ENCODE data around the gene NT5C1A.
A peak's percentile ranks its signal among the peaks of the same experiment; 100 is the strongest.

Gene NT5C1A

DNA sequence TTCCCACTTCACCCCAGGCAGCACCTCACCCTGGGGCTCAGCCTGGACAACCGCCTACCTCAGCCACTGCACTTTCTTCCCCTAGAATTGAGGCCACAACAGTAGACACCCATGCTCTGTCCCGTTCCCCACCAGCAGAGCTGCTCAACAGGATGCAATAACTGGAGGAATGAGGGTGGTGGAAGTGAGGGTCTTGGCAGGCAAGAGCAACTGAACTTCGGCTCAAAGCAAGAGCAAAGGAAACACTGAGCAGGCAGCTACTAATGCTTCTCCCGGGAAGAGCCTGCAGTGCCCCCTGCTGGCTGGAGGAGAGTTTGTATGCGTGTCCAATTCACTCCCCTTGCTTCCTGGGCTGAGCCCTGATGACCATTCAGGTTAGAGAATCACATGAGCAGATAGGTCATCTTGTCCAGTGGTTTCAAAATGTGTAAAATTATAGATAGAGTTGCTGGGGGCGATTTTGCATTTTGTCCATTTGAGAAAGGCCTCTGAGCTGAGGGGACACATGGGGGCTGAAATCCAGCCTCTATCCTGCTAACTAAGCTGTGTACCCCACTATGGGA, 13.9 kb downstream of the NT5C1A start:
- DNase-seq: peak; percentile 35

GRCh38 chr1:39657402-39657801, 14.5 kb downstream of the NT5C1A start:
- no peak for DNase-seq

- no peak for DNase-seq
Measured at GRCh38 chr1:39656391-39656790, 15.5 kb downstream of the NT5C1A start.

GRCh38 chr1:39655578-39656268, 16.2 kb downstream of the NT5C1A start:
- no peak for DNase-seq

DNA sequence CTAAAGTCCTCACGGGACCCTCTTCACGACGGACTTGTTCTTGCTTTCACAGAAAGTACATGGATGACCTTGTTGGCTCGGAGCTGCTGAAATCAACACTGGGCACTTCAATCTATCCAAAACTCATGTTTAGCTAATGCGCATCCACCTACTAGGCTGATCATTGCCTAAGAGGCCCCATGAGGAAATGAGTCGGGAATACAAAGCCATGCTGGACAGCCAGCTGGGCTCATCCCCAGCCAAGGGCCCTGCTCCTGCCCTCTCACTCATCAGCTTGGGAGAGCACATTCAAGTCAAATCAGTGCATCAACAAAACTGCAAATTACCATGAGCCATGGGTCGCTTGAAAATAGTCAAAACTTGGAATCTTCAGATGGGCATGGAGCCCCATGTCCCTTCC, 17.6 kb downstream of the NT5C1A start:
- DNase-seq: no peak

GRCh38 chr1:39653546-39654031, 18.3 kb downstream of the NT5C1A start:
- DNase-seq: peak; percentile 34

DNA sequence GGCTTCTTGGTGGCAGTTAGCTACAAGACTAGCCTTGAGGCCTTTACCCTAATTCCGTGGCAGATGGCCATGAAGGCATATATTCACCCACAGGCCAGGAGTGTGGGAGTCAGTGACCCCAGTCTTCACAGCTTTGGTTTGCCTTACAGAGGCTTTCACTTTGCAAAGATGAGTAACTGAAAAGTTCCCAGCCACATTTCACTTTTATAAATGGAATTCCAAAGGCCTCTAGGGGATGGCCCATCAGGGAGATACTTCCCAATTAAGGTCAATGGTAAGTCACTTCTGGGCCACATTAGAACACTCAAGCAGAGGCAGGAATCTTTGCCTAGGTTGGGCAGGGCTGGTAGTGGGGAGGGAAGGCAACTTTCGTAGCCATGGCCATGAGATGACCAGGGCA, 19.4 kb downstream of the NT5C1A start:
- no peak for DNase-seq

- no peak for DNase-seq
Measured at GRCh38 chr1:39652105-39652504, 19.8 kb downstream of the NT5C1A start.

GRCh38 chr1:39650431-39650830, 21.5 kb downstream of the NT5C1A start:
- no peak for DNase-seq

DNA sequence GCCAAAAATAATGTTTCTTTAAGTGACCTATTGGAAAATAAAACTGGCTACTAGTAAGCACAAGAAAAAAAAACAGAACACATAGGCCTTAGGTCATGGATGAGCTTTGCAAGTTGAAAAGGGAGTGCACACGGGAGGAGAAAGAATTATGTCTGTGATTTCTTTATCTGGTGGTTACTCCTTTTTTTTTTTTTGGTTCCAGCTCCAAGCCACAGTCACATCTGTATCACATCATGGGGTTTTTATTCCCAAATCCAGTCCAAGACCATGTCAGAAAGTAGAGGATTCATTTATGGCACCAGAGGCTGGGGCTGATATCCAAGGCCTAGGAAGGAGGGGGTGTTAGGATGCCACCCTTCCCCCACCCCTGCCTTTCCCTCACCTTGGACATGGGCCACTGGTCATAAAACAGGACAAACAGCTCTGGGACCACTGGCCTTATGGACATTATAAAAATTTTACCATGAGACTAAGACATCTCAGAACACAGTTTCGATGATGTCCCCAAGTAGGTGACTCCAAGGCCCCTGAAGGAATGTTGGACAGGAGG, 22.2 kb downstream of the NT5C1A start:
- DNase-seq: no peak

DNA sequence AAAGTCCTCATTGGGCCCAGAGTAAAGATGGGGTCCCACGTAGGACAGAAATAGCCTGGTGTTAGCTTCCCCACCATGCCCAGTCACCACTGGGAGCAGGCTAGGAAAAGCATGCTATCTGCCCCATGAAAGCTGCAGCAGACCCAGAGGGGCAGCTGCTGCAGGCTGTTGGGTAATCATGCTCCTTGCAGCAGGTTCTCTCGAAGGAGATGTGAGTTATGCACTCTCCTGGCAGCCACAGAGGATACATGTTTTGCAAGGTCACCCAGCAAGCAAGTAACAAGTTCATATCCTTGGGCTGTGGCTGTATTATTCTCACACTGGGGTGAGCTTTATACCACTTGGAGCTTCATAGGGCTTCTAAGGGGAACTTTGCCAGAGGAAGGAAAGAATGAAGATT, 23.4 kb downstream of the NT5C1A start:
- no peak for DNase-seq

GRCh38 chr1:39647247-39647646, 24.7 kb downstream of the NT5C1A start:
- no peak for DNase-seq

DNA sequence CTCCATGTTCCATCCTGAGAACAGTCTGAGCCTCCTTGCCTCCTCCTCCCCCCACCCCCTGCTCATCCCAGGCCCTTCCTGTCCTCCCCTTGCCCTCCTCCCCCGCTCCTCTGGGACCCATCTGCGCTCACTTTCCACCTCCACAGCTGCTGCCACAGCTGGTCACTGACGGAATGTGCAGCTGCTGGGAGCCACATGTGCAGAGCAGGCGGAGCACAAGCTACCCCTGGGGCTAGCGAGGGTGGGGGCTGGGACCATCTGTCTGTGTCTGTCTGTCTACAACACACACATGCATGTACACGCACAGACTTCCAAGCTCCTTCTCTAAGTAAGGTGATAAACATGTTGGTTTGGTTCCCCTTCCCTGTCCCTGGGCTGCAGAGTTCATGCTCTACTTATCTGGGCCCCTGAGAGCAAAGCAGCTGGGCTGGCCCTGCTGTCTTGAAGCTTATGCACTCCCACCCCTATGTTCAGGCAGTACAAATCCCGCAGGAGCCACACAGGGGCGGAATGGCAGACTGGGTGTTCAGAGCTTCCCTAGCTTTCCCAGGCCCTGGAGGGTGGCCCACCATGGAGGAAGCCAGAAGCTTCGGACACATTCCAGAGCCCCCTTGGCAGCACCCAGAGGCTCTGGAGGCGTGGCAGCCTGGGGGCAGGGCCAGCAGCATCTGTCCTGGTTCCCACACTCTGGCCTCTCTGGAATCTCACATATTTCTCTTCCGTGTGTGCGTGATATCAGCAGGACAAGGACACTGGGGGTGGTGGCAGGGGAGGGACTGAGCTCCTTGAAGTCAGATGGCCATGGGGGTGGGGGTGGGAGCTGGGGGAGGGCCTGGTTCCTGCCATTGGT, 25.4 kb downstream of the NT5C1A start:
- DNase-seq: no peak

- no peak for DNase-seq
Measured at GRCh38 chr1:39645411-39646043, 26.4 kb downstream of the NT5C1A start.

- no peak for DNase-seq
Measured at GRCh38 chr1:39643705-39644104, 28.2 kb downstream of the NT5C1A start.

DNA sequence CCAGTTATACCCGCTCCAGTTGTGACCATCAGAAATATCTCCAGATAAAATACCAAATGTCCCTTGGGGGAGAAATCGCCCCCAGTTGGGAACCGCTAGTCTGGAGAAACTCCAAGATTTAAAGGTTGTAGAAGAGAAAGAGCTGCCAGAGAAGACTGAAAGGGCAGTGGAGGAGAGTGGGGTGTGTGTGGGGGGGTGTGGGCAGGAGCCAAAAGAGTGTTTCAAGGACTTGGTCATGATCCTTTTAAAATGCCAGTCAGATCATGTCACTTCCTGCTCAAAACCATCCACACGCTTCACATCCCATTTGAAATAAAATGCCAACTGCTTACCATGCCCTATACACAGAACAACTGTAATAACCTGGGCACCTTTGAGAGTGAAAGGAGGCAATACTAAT, 29.1 kb downstream of the NT5C1A start:
- DNase-seq: no peak

GRCh38 chr1:39640861-39641260, 31.0 kb downstream of the NT5C1A start:
- DNase-seq: no peak

DNA sequence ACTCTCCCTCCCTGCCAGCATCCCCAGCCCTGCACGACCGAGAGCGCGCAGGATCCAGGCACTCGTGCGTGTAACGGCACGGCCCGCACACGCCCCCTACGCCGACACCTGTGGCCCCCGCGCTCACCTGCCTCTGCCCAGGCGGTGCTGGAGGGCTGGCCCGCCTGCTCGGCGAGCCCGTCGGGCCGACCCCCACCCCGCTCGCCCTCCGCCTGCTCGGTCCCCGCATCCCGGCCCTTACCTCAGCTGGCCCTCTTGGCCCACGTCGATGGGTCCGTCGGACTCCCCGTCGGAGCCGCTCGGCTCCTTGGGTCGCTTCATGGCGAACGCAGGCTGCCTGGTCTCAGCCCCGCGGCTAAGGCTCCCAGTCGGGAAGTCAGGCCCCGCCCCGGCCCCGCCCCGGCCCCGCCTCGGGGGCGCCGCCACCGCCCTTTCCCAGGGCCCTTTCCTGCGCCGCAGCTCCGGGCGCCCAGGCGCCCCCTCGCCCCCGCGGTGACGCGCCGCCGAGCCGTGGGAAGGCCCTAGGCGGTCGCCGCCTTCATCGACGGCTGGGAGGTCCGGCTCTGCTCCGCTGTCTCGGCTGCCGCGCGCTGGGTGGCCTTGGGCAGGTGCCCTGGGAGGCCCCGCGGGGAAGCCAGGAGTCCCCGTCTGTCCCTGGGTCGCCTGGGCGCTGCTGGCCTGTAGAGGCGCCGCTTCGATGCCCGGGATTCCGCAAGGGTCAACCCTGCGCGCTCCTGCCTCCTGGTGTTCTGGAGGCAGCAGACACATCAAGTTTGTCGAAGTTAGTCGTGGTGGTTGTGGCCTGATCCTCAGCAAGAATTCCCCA, 32.4 kb downstream of the NT5C1A start, which contains the start of gene HEYL:
HEYL (minus strand) TSS at position 339 of the 826 bp plus-strand sequence; CDS start at position 321, 18 bp downstream.
- DNase-seq: no peak

DNA sequence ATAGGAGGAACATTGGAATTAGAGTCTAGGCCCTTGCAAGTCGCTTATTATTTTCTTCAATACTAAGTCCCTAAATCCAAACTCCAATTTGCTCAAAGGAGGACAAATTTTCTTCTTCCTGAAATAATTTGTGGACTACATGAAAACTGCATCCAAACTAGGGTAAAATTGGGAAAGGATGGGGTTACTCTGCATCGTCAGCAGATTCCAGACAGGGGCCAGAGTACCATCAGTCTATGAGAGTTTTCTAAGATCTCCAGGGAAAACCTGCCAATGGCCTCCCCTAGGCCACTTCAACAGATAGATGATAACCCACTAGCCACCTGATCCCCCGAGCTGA, 33.0 kb downstream of the NT5C1A start:
- DNase-seq: no peak

- no peak for DNase-seq
Measured at GRCh38 chr1:39637361-39637760, 34.5 kb downstream of the NT5C1A start.

GRCh38 chr1:39635871-39636210, 36.1 kb downstream of the NT5C1A start:
- no peak for DNase-seq

DNA sequence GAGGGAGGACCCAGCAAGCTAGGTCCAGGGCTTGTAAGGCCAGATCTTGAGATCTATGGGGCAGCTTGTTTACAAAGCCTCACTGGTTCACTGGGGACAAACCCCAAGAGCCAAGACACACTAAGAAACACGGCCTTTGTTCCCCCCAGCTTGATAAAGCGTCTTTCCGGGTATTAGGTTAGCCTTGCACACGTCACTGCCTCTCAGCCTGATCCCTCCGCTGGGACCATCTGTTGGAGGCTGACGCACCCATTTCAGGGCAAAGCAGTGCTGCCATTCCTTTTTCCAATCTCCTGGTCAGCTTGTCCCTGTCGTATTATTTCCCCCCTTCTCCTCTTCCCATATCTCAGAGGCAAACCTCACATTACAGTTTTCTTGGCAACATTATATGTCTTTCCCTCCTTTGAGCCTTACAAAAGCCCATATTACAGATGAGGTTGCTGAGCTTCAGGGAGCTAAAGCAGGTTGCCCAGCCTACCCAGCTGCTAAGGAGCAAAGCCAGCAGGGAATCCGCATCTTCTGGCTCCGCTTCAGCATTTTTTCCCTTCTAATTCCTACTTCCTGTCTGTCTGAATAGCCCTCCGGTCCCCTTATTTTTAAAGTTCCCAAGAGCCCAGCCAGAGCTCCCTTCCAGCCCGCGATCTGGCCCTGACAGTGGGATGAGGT, 36.6 kb downstream of the NT5C1A start:
- no peak for DNase-seq
